Fibroblast of pulmonary artery (primary cell): Measurements from ENCODE around the gene KRT6B.

Experiments
- DNase-seq: peaks from one replicate; pipeline ENCODE4 v3.0.0-alpha.2; 2010; ENCODE audit warnings: low read depth
- H3K4me3 ChIP-seq: replicated peaks from 2 replicates; pipeline ENCODE4 v1.5.1; 2011; ENCODE audit warnings: low read depth, mild to moderate bottlenecking, control low read depth, low read length, moderate library complexity
- CTCF ChIP-seq: IDR thresholded peaks from 2 replicates; pipeline ENCODE4 v1.5.1; 2011; ENCODE audit warnings: mild to moderate bottlenecking, control low read depth, low read length, inconsistent platforms; ENCODE audit errors: missing control alignments

The KRT6B gene

DNA sequence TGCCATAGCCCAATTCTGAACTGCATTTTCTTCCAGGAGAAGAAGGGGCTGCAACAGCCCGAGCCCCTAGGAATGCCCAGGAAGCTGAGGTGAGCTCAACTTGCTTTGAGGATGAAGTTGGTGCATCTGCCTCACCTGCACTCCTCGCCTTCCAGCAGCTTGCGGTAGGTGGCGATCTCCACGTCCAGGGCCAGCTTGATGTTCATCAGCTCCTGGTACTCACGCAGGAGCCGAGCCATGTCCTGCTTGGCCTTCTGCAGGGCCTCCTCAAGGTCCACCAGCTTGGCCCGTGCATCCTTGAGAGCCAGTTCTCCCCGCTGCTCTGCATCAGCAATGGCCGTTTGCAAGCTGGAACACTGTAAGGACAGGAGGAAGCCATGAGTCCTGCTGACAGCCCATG lies 23.8 kb downstream of the KRT6B start:
- no peak for TF ChIP-seq CTCF
- DNase-seq: no peak
- no peak overlapping the region for H3K4me3 ChIP-seq

DNA sequence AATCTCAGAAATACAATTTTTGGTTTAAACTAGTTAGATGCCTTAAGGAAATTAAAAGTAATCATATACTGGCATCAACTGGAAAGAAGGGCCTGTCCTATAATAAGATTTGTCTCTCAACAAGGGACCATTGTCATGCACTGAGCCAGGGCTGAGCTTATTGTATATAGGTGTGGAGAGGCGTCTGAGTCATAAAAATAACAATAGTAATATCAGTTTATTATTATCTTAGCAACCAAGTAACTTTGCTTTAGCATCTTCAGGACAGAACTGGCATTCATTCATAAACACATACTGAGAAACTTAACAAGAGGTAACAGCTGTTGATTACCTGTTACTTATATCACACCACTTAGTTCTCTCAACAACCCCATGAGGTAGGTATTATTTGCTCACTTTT lies 24.9 kb downstream of the KRT6B start:
- no peak for DNase-seq
- H3K4me3 ChIP-seq: no peak overlapping the region
- no peak for TF ChIP-seq CTCF

DNA sequence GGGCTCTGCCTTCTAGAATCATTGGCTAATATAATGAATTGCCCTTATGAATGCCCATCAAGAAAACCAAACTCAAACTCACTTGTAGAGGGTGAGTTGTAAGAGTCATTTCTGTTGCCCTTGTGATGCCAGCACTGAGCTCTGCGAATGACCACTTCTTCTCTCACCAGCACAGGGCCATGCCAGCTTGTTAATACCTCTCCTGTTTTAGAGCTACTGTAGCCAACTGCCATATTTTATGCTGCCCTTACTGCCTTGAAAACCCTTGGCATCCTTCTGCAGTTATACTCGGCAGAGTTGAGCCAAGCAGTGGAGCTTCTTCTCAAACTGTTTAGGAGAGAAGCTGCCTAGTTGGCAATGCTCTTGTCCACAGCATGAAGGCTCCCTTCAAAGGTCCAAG lies 25.9 kb downstream of the KRT6B start:
- DNase-seq: no peak
- H3K4me3 ChIP-seq: no peak overlapping the region
- no peak for TF ChIP-seq CTCF

DNA sequence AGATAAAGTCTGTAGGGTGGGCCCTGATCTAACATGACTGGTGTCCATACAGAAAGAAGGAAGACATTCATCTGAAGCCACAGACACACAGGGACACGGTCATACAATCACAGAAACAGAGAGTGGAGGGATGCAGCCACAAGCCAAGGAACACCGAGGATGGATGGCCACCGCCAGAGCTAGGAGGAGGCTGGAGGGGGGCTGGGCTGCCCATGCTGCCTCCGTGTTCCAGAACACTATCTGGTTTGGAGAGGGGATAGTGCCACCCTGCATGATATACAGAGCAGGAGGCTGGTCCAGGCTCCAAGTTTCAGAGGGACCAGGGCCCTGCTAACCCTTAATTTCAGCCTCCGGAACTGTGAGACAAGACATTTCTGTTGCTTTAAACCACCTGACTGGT lies 26.5 kb downstream of the KRT6B start:
- H3K4me3 ChIP-seq: no peak overlapping the region
- DNase-seq: no peak
- TF ChIP-seq CTCF: no peak

DNA sequence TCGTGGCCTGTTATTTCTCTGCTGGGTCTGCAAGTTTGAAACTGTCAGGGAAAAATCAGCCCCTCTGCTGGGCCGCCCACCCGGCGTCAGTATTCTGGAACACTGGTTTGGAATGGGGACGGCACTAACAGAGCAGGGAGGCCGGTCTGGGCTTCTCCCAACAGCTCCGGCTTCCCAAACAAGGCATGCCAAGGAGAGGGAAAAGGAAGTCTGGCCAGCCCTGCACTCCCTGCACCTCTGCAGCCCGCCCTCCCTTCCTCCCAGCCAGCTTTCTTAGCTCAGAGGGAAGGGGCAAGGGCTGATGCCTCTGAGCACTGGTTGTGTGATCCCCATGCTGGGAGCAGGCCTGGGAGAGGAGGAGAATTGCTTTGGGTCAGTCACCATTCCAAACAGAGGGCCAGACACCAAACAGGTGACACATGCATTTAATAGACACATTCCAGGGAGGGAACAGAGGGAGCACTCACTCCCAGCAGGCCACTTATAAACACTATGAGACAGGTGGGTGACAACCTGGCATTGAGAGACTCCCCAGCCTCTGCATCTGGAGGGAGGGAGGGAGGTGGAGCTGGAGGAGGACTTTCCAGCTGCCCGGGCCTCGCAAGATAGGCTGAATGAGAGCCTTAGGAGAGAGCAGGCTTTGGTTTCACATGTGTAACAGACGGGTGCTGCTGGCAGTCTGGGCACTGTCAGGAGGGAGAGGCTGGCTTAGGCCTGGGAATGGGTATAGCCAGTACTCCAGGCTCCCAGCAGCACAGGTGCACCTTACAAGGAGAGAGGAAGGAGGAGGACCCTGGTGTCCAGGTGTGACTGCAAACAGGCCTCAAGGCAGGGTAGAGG lies 28.1 kb downstream of the KRT6B start:
- no peak for DNase-seq
- no peak overlapping the region for H3K4me3 ChIP-seq
- TF ChIP-seq CTCF: no peak

- peak; percentile 54 for DNase-seq
- TF ChIP-seq CTCF: no peak
- no peak overlapping the region for H3K4me3 ChIP-seq
Measured at GRCh38 chr12:52423035-52423434, 28.9 kb downstream of the KRT6B start.

DNA sequence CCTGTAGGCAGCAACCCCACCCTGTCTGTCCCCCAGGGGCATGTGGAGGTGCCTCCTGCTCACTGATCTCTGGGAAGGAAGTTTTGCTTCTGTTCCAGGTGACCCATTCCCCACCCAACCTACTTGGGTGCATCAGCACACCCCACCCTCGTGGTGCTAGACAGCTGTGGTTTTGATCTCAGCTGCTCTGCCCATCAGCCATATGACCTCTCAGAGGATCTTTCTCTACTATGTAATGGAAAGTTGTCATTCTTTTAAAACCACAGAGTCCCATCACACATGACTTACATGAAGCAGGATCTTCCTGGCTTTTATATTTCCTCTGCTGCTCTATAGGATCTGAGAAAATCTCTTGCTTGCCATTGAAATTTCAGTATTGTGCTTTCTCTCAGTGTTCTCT lies 32.3 kb downstream of the KRT6B start:
- no peak for DNase-seq
- no peak for TF ChIP-seq CTCF
- H3K4me3 ChIP-seq: no peak overlapping the region
